HG02885 (cell line): ENCODE results near the gene EDN3.

Source experiments
- ATAC-seq: cut with Tn5 transposase; IDR thresholded peaks from one replicate; pipeline ENCODE4 v1.9.1; 2021; ENCODE audit warnings: mild to moderate bottlenecking; ENCODE audit not compliant: unreplicated experiment, poor library complexity

EDN3 gene

DNA sequence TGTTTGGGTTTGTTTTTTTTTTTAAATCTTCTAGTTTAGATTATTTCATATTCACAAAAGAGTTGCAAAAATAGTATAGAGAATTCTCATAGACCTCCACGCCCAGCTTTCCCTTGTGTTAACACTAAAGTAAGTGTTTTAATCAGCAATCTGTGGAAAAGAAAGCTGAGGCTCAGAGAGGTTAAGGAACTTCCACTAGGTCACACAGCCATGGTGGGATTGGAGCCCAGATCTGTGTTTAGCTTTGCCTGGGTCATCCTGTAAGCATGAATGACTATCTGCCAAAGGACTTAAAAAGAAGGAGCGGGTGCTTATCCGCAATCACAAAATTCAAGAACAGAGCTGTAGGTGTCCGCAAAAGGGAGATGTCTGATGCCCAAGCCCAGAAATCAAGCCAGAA lies 60.5 kb downstream of the EDN3 start:
- no peak for ATAC-seq

DNA sequence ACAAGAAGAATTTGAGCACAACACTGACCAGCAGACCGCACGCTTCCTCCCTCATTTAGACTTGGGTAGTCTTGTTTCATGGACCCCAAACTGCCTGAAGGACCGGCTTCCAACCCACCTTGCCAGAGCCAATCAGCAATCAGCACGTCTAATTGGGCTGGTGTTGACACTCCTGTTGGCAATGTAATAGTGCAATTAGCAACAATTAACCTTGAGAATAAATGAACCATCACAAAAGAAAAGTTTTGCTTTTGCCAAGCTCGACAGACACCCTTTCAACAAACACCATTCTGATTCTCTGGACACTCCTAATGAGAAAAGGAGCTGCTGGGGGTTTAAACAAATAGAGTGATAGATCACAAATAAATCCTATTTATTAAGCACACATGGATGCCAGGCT lies 61.0 kb downstream of the EDN3 start:
- ATAC-seq, result no peak

DNA sequence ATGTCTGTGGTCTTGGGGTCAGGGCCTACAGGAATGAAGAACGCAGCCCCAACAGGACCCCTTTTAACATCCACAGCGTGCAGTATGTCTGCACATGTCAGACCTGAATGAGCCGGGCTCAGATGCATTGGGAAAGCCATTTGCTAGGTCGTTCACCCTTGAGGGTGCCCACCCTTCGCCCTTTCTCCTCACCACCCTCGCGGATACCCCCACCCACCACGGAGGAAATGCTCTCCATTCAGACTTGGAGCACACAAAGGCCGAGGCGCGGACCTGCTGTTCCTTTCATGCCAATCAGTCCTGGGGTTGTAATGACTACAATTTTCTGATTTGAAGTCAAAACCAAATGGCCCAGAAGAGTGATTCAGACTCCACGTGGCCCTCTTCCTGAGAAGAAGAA lies 62.7 kb downstream of the EDN3 start:
- ATAC-seq, result no peak

DNA sequence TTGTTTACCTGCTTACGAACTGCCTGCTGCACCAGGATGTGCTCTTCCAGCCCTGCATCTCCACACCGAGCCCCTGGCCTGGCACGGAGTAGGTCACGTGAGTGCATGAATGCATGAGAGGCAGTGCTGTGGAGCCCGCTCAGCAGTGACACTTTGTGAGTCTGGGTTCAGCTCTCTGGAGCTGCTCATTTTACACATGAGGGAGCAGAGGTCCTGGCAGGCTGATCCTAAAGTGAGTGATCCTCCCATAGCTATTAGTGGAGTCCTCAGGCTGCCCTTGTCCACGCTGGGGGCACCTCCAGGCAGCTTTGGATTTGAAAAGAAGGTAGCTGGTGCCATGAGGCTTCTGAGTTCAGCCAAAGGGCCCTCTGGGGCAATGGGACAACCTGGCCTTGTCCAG lies 64.2 kb downstream of the EDN3 start:
- ATAC-seq, result no peak

DNA sequence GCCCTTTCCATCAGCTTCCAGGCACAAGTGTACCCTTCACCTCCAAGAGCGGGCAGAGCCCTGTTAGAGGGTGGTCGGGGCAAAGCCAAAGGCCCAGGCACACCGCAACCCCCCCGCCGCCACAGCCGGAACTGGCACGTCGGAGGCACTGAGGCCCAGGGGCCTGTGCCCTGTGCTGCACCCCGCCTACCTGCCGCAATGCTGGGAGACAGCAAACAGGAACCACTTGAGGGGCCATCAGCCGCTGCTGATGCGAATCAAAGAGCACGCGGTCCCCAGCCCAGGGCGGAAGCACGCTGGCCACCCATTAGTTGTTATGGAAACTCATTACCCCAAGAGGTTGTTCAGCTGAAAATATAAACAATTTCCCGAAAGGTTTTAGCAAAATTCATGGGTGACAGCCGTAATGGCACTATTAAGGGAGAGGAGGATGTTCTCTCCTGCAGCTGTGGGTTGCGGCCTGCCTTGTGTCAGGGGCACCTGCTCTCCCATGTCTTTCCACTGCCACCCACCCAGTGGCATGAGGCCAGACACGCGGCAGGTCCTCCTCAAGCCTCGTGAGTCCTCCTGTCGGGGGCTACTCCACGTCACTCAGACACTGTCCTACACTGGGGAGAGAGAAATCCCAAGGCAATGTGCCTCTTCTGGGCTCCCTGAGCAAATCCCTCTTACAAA lies 65.3 kb downstream of the EDN3 start:
- ATAC-seq, result no peak

DNA sequence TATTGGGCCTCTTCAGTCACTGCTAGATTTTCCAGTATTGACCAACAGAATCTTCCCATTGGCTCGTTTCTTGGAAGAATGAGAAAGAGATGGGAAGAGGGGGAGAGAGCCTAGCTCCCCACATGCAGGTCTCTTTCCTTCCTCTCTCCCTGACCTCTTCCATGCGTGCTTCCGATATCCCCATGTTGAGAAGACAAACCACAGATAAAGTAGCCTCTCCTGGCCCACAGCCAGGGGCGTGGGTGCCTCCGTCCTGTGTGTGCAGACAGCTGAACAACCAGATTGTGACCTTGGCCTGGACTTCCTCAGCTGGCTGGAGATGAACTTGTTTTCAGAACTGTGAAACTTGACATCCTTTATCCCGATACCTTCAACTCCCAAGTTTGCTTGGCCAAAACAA lies 71.0 kb downstream of the EDN3 start:
- ATAC-seq, result no peak

DNA sequence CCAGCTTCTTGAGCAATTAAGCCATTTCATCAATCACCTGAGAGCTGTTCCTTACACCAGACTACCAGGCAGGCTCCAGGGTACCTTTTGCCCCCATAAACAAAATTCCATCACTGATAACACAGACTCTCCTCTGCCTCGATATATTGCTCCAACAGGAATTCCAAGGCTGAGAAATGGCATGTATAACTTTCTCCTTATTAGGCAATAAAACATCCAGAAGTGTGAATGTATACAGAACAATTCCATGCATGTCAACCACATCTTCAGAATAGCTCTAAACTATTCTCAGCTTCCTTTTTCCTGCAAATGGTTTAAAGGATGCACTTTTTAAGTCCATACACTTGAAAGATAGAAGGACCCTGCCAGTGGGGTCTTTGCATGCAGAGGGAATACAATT lies 73.8 kb downstream of the EDN3 start:
- ATAC-seq, result no peak

DNA sequence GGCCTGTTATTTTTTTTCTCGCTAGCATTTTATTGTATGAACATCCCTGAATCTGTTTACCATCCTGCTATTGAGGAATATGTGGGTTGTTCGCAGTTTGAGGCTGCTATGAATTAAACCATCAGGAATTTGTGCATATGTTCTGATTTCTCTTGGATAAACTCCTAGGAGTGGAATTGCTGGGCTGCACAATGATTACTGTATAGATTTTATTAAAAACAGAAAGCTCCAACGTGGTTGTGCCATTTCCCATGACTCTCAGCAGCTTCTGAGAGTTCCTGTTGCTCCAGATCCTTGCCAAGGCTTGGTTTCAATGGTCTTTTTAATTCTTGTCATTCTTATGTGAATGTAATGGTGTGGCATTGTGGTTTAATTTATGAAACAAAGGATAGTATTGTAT lies 75.1 kb downstream of the EDN3 start:
- no peak for ATAC-seq
